ENCODE data around the gene EGR4. TPM values are rescaled to one million over a fixed set of nuclear protein-coding genes. Genes with fewer than 3 reads are reported as not detected.

Gene EGR4
- total and polyA plus RNA-seq, 2 experiments from 2014 or later = 0.23 TPM; not detected in 1

DNA sequence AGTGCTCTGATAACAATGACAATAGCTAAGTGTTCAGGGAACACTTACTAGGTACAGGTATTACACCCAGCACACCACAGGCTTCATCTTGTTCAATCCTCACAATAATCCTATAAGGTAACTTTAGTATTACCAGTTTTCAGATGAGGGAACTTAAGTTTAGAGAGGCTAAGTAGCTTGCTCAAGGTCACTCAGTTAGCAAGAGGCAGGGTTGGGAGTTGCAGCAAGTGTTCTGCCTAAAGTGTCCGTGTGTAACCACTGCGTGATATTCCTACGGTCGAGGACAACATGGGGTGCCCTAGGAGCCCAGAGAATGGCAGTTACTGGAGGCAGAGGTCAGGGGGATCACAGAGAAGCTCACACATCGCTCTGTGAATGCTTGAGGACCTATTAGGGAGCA, 30.2 kb upstream of the EGR4 start:
- Histone ChIP-seq H3K36me3 (ENCODE audit: insufficient read depth) (no peaks in the 10 kb centered on the region), H3F3A (replicated peaks; ENCODE audit: low read depth) (no peaks in the 10 kb centered on the region), H3K4me1 (ENCODE audit: insufficient read depth) (no peaks in the 10 kb centered on the region), H3K4me2 (no peak overlapping the region), H3K27ac (ENCODE audit: low read depth) (no peak overlapping the region), H3K27me3 (ENCODE audit: insufficient read depth) (0 out of 2 replicates have a peak, but pooled peaks cover 1% of the 10 kb centered on the region), H3K79me2 (replicated peaks; ENCODE audit: insufficient read depth) (no peaks in the 10 kb centered on the region), H2AFZ (peak overlapping the region; percentile 34), H3K9me2 (ENCODE audit: insufficient read depth) (no peaks in the 10 kb centered on the region), H4K20me1 (replicated peaks; ENCODE audit: insufficient read depth) (no peaks in the 10 kb centered on the region), H3K4me3 (no peak overlapping the region)
- Mint-ChIP-seq H3K4me3 (no peak overlapping the region), H3K4me1 (peaks cover 7% of the 10 kb centered on the region; the same call in 2 of the 3 replicates), H3K36me3 (ENCODE audit: low read depth) (no peaks in the 10 kb centered on the region), H3K27me3 (ENCODE audit: insufficient read depth, low read depth, poor library complexity) (peaks cover 2% of the 10 kb centered on the region), H3K27ac (no peak overlapping the region), H3K9me3 (no peaks in the 10 kb centered on the region)
- TF ChIP-seq ZNF114 (CRISPR knock-in tag; IDR thresholded peaks at IDR 0.05) (no peak), POLR2AphosphoS5 (IDR thresholded peaks at IDR 0.05; ENCODE audit: low read depth) (no peak), ZNF331 (CRISPR knock-in tag; IDR thresholded peaks at IDR 0.05; ENCODE audit: low read depth) (no peak), ZNF462 (CRISPR knock-in tag; IDR thresholded peaks at IDR 0.05) (no peak), EZH2 (IDR thresholded peaks at IDR 0.05; ENCODE audit: low read depth, unreplicated experiment) (no peak), NANOG (IDR thresholded peaks at IDR 0.05; ENCODE audit: borderline replicate concordance) (no peak), REST (IDR thresholded peaks at IDR 0.05; ENCODE audit: unreplicated experiment) (no peak), CTCF (conservative IDR thresholded peaks at IDR 0.05; ENCODE audit: low read depth in 2 of 2) (no peak), STAT1 (IDR thresholded peaks at IDR 0.05; ENCODE audit: unreplicated experiment) (no peak), EZH2phosphoT487 (IDR thresholded peaks at IDR 0.05; ENCODE audit: unreplicated experiment) (no peak), JUNB (IDR thresholded peaks at IDR 0.05; ENCODE audit: unreplicated experiment) (no peak)
- TF ChIP-seq, protein P1, sequence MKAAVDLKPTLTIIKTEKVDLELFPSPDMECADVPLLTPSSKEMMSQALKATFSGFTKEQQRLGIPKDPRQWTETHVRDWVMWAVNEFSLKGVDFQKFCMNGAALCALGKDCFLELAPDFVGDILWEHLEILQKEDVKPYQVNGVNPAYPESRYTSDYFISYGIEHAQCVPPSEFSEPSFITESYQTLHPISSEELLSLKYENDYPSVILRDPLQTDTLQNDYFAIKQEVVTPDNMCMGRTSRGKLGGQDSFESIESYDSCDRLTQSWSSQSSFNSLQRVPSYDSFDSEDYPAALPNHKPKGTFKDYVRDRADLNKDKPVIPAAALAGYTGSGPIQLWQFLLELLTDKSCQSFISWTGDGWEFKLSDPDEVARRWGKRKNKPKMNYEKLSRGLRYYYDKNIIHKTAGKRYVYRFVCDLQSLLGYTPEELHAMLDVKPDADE (IDR thresholded peaks at IDR 0.05) = no peak
- no peak; the same call in 2 of the 3 replicates for ATAC-seq
- no peak for DNase-seq (ENCODE audit: low spot score)

Measured in GM23338 (cell line).